Natural killer cell treated with Interleukin-12 subunit alpha and Interleukin-12 subunit beta and Interleukin-15 and Interleukin-18, amount 100 ng/mL, for 72 hours (primary cell): ENCODE results near the gene FAM163B. TPM values are rescaled to one million over a fixed set of nuclear protein-coding genes. Genes with fewer than 3 reads are reported as not detected.

Source experiments
- ATAC-seq, 2 donors: fragments of 150-1000 bp; cut with Tn5 transposase in 1 of 2; sonication (Bioruptor Pico), chemical (Tn5 transposase) in 1 of 2; 2 replicates each; pipeline ENCODE4 v1.10.0; 2021
- DNase-seq: peaks from one replicate; pipeline ENCODE4 v3.0.0; 2022; ENCODE audit warnings: low spot score
- H3K27ac Mint-ChIP-seq, 2 donors: 1 replicate in 1 of 2; 2 replicates in 1 of 2; pipeline ENCODE4 v1.8.0; 2022; ENCODE audit warnings: mixed read lengths in 2 of 2, mild to moderate bottlenecking in 1 of 2, moderate library complexity in 1 of 2
- H3K27me3 Mint-ChIP-seq, 2 donors: 1 replicate in 1 of 2; 2 replicates in 1 of 2; pipeline ENCODE4 v1.8.0; 2022; ENCODE audit warnings: mixed read lengths in 2 of 2
- H3K36me3 Mint-ChIP-seq: one replicate; pipeline ENCODE4 v1.8.0; 2022; ENCODE audit warnings: mixed read lengths
- H3K4me1 Mint-ChIP-seq, 2 donors: 1 replicate in 1 of 2; 2 replicates in 1 of 2; pipeline ENCODE4 v1.8.0; 2022; ENCODE audit warnings: low read depth in 2 of 2, mixed read lengths in 2 of 2, mild to moderate bottlenecking in 1 of 2
- H3K4me3 Mint-ChIP-seq: one replicate; pipeline ENCODE4 v1.8.0; 2022; ENCODE audit warnings: mixed read lengths
- H3K9me3 Mint-ChIP-seq: 2 replicates; pipeline ENCODE4 v1.8.0; 2022; ENCODE audit warnings: mixed read lengths
- total RNA-seq, 2 donors: library from RNA; stranded (reverse); gene quantifications; one replicate each; pipeline ENCODE4 v1.2.3, GENCODE V29; 2022

FAM163B gene
- total RNA-seq, 2 donors from 2014 or later: not detected

GRCh38 chr9:133607381-133607780 is 1.8 kb downstream of the FAM163B start:
- H3K9me3 Mint-ChIP-seq: no peaks in the 10 kb centered on the region
- H3K27ac Mint-ChIP-seq: no peak overlapping the region
- peaks cover 27 to 37% of the 10 kb centered on the region in 2 donors for H3K27me3 Mint-ChIP-seq
- DNase-seq (no peak), ATAC-seq (no peak)
- peaks cover 0 to 3% of the 10 kb centered on the region in 2 donors for H3K4me1 Mint-ChIP-seq
- H3K4me3 Mint-ChIP-seq: no peak overlapping the region
- no peaks in the 10 kb centered on the region for H3K36me3 Mint-ChIP-seq

GRCh38 chr9:133606708-133607025 is 2.5 kb downstream of the FAM163B start:
- ATAC-seq (no peak), DNase-seq (no peak)
- Mint-ChIP-seq H3K4me3 (no peak overlapping the region), H3K36me3 (no peaks in the 10 kb centered on the region), H3K9me3 (no peaks in the 10 kb centered on the region), H3K4me1 (peaks cover 0 to 3% of the 10 kb centered on the region in 2 donors), H3K27me3 (peaks cover 22 to 35% of the 10 kb centered on the region in 2 donors), H3K27ac (no peak overlapping the region)

GRCh38 chr9:133605856-133606707 is 3.1 kb downstream of the FAM163B start:
- no peaks in the 10 kb centered on the region for H3K36me3 Mint-ChIP-seq
- DNase-seq (peak; percentile 6), ATAC-seq (no peak)
- peaks cover 17 to 30% of the 10 kb centered on the region in 2 donors for H3K27me3 Mint-ChIP-seq
- H3K9me3 Mint-ChIP-seq: no peaks in the 10 kb centered on the region
- no peak overlapping the region for H3K27ac Mint-ChIP-seq
- no peak overlapping the region for H3K4me3 Mint-ChIP-seq
- H3K4me1 Mint-ChIP-seq: peaks cover 0 to 3% of the 10 kb centered on the region in 2 donors

GRCh38 chr9:133605446-133605845 is 3.7 kb downstream of the FAM163B start:
- ATAC-seq (peak; percentile 7 to 11), DNase-seq (peak; percentile 44)
- no peaks in the 10 kb centered on the region for H3K36me3 Mint-ChIP-seq
- H3K4me3 Mint-ChIP-seq: no peak overlapping the region
- H3K4me1 Mint-ChIP-seq: peaks cover 0 to 3% of the 10 kb centered on the region in 2 donors
- H3K27ac Mint-ChIP-seq: no peak overlapping the region
- H3K9me3 Mint-ChIP-seq: no peaks in the 10 kb centered on the region
- H3K27me3 Mint-ChIP-seq: peaks cover 10 to 27% of the 10 kb centered on the region in 2 donors

DNA sequence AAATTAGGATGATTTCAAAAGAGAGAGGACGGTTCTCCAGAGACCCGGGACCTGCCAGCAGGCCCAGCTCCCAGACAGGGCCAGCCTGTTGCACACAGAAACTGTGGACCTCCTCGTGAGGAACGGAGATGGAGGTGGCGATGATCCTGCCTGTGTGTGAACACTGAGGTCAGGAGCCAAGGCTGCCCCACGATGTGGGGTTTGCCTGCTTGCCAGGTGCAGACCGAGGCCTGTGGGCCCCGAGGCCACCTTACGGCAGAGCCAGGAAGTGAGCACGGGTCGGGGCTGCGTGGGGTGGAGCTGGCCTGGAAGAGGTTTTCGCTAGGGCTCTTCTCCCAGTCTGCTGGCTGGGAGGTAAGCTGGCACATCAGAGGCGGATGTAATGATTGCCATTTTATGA is 4.3 kb downstream of the FAM163B start:
- H3K9me3 Mint-ChIP-seq: no peaks in the 10 kb centered on the region
- ATAC-seq: no peak
- H3K4me3 Mint-ChIP-seq: no peak overlapping the region
- H3K27me3 Mint-ChIP-seq: peaks cover 4 to 23% of the 10 kb centered on the region in 2 donors
- no peak overlapping the region for H3K27ac Mint-ChIP-seq
- H3K4me1 Mint-ChIP-seq: peaks cover 0 to 3% of the 10 kb centered on the region in 2 donors
- no peaks in the 10 kb centered on the region for H3K36me3 Mint-ChIP-seq
- DNase-seq: no peak

- Mint-ChIP-seq H3K27ac (no peak overlapping the region), H3K4me3 (no peak overlapping the region)
Measured at GRCh38 chr9:133604214-133604613, 5.0 kb downstream of the FAM163B start.

GRCh38 chr9:133603135-133603927 is 5.9 kb downstream of the FAM163B start:
- DNase-seq (peak; percentile 47), ATAC-seq (no peak)
- Mint-ChIP-seq H3K4me1 (peaks cover 0 to 3% of the 10 kb centered on the region in 2 donors), H3K27ac (no peak overlapping the region), H3K9me3 (no peaks in the 10 kb centered on the region), H3K27me3 (peaks cover 0 to 17% of the 10 kb centered on the region in 2 donors), H3K4me3 (no peak overlapping the region), H3K36me3 (no peaks in the 10 kb centered on the region)

More at GRCh38 chr9:133604214-133604613, 5.0 kb downstream of the FAM163B start:
- peaks cover 0 to 19% of the 10 kb centered on the region in 2 donors for H3K27me3 Mint-ChIP-seq
- ATAC-seq: no peak
- H3K4me1 Mint-ChIP-seq: peaks cover 0 to 3% of the 10 kb centered on the region in 2 donors
- DNase-seq: peak; percentile 28
- no peaks in the 10 kb centered on the region for H3K9me3 Mint-ChIP-seq
- no peaks in the 10 kb centered on the region for H3K36me3 Mint-ChIP-seq

GRCh38 chr9:133602277-133602676 is 6.9 kb downstream of the FAM163B start:
- peaks cover 3% of the 10 kb centered on the region for H3K36me3 Mint-ChIP-seq
- ATAC-seq (no peak), DNase-seq (no peak)
- peaks cover 0 to 3% of the 10 kb centered on the region in 2 donors for H3K4me1 Mint-ChIP-seq
- H3K27ac Mint-ChIP-seq: no peak overlapping the region
- H3K9me3 Mint-ChIP-seq: peaks cover 4% of the 10 kb centered on the region
- H3K4me3 Mint-ChIP-seq: no peak overlapping the region
- peaks cover 0 to 15% of the 10 kb centered on the region in 2 donors for H3K27me3 Mint-ChIP-seq

- Mint-ChIP-seq H3K4me3 (no peak overlapping the region), H3K9me3 (peaks cover 9% of the 10 kb centered on the region), H3K36me3 (peaks cover 9% of the 10 kb centered on the region), H3K27ac (no peak overlapping the region), H3K4me1 (peaks cover 0 to 3% of the 10 kb centered on the region in 2 donors), H3K27me3 (peaks cover 0 to 15% of the 10 kb centered on the region in 2 donors)
- ATAC-seq (no peak), DNase-seq (no peak)
Measured at GRCh38 chr9:133601746-133602145, 7.4 kb downstream of the FAM163B start.

DNA sequence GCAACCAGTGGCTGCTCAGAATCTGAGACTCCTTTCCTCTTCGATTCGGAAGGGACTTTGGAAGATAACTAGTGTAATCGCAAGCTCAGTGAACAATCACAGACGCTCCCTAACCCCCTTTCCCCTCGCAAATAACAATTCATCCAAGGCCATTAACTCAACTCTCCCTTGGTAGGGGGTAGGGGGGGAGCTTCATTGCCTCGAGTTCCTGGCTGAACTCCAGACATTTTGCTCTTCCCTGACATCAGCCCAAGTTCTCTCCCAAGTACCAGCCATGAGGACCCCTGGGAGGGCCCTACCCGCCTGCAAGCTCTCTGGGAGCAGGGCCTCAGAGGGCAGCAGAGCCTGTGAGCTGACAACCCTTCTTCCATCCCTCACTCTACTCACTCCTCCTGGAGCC is 8.4 kb downstream of the FAM163B start:
- H3K27ac Mint-ChIP-seq: no peak overlapping the region
- H3K9me3 Mint-ChIP-seq: peaks cover 9% of the 10 kb centered on the region
- H3K4me3 Mint-ChIP-seq: no peak overlapping the region
- DNase-seq: no peak
- ATAC-seq: no peak
- peaks cover 10% of the 10 kb centered on the region for H3K36me3 Mint-ChIP-seq
- peaks cover 0 to 3% of the 10 kb centered on the region in 2 donors for H3K4me1 Mint-ChIP-seq
- H3K27me3 Mint-ChIP-seq: peaks cover 0 to 11% of the 10 kb centered on the region in 2 donors

DNA sequence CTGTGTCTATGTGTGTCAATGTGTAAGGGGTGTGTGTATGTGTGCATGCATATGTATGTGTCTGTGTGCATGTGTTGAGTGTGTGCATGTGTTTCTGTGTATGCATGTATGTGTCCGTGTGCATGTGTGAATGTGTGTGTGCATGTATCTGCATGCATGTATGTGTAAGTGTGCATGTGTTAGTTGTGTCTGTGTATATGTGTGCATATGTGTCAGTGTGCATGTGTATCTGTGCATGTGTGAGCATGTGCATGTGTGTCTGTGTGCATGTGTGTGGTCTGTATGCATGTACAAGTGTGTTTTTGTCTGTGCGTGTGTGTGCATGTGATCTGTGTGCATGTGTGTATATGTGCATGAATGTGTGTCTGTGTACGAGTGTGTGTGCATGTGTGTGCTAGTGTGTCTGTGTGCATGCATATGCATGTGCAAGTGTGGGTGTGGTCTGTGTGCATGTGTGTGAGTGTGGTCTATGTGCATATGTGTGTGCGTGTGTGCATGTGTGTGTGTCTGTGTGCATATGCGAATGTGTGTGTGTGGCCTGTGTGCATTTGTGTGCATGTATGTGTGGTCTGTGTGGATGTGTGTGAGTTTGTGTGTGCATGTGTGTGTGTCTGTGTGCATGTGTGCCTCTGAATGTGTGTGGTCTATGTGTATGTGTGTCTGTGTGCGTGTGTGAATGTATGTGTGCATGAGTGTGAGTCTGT is 9.6 kb downstream of the FAM163B start:
- Mint-ChIP-seq H3K27ac (no peak overlapping the region), H3K4me1 (peaks cover 0 to 3% of the 10 kb centered on the region in 2 donors), H3K9me3 (peaks cover 9% of the 10 kb centered on the region), H3K27me3 (peaks cover 0 to 10% of the 10 kb centered on the region in 2 donors), H3K4me3 (no peak overlapping the region), H3K36me3 (peaks cover 10% of the 10 kb centered on the region)
- DNase-seq (no peak), ATAC-seq (no peak)

GRCh38 chr9:133598978-133599377 is 10.2 kb downstream of the FAM163B start:
- Mint-ChIP-seq H3K4me1 (peaks cover 0 to under 1% of the 10 kb centered on the region in 2 donors), H3K36me3 (peaks cover 10% of the 10 kb centered on the region), H3K27me3 (peaks cover 0 to 9% of the 10 kb centered on the region in 2 donors), H3K9me3 (peaks cover 9% of the 10 kb centered on the region), H3K27ac (no peak overlapping the region), H3K4me3 (no peak overlapping the region)
- ATAC-seq: no peak
- no peak for DNase-seq

DNA sequence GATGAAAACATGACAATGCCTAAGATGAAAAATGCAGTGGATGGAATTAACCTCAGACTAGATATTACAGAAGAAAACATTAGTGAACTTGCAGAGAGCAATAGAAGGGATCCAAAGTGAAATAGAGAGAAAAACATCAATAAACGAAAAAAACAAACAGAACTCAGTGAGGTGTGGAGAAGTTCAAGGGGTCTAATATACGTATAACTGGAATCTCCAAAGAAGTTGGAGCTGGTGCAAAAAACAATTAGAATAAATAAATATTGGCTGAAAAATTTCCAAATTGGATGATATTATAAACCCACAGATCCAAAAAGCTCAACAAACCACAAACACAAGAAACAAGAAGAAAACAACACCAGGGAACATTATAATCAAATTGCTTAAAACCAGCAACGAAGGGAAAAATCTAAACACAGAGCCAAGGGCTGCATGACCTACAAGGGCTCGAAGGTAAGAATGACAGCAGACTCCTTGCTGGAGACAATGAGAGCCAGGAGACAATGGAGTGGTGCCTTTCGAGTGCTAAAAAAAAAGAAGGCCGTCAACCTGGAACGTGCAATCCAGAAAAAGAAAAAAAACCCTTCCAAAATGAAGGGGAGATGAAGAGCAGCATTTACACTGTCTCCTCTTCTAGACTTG is 11.8 kb downstream of the FAM163B start:
- Mint-ChIP-seq H3K9me3 (peaks cover 9% of the 10 kb centered on the region), H3K4me3 (no peak overlapping the region), H3K27me3 (peaks cover 0 to 6% of the 10 kb centered on the region in 2 donors), H3K27ac (no peak overlapping the region), H3K36me3 (peaks cover 10% of the 10 kb centered on the region), H3K4me1 (no peaks in the 10 kb centered on the region)
- DNase-seq (no peak), ATAC-seq (no peak)
